ENCODE results near the gene STARD3. TPM values are rescaled to one million over a fixed set of nuclear protein-coding genes. Genes with fewer than 3 reads are reported as not detected.

The STARD3 gene
- total RNA-seq, 4 donors from 2014 or later, result 27.5 to 47.3 (median 38.6) TPM

DNA sequence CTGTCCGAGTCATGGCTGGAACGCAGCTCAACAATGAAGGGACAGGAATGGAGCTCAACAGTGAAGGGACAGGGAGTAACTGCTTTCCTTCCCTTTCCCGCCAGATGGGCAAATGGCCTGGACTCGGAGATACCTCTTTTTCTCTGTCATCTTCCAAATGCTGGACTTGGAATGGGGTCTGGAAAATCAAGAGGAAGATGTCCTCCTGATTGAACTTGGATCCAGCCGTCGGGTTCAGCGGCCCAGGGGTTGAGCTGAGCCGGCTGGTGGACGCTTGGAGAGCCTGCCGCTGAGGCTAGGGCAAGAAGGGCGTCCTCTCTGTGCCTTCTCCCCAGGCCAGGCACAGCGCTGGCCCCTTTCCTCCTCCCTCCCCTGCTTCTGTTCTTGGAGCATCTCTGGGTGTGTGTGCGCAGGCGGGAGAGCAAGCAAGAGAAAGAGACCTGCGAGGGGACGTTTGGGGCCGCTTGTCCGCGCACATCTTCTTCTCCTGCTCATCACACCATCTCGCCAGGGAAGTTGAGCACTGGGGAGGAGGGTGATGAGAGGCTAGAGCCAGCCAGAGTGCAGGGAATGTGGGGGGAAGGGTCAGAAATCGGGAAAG, 35.8 kb upstream of the STARD3 start:
- Histone ChIP-seq H3K36me3 (no peaks in the 10 kb centered on the region), H3K4me1 (peaks cover 36 to 62% (median 52%) of the 10 kb centered on the region in 4 donors), H3K27me3 (peaks cover 5 to 100% (median 96%) of the 10 kb centered on the region in 4 donors), H3K27ac (replicated peaks in 1 of 4) (no peak overlapping the region), H3K9me3 (no peaks in the 10 kb centered on the region), H3K4me3 (no peak overlapping the region)
- no peak for DNase-seq (ENCODE audit: extremely low spot score)
- WGBS, result 17% methylated on average over 13 of the region's 21 CpGs
- TF ChIP-seq POLR2A (IDR thresholded peaks at IDR 0.05; ENCODE audit: low read depth) (no peak), EP300 (IDR thresholded peaks at IDR 0.05) (no peak), POLR2AphosphoS5 (IDR thresholded peaks at IDR 0.05) (no peak)
- TF ChIP-seq, protein P1, sequence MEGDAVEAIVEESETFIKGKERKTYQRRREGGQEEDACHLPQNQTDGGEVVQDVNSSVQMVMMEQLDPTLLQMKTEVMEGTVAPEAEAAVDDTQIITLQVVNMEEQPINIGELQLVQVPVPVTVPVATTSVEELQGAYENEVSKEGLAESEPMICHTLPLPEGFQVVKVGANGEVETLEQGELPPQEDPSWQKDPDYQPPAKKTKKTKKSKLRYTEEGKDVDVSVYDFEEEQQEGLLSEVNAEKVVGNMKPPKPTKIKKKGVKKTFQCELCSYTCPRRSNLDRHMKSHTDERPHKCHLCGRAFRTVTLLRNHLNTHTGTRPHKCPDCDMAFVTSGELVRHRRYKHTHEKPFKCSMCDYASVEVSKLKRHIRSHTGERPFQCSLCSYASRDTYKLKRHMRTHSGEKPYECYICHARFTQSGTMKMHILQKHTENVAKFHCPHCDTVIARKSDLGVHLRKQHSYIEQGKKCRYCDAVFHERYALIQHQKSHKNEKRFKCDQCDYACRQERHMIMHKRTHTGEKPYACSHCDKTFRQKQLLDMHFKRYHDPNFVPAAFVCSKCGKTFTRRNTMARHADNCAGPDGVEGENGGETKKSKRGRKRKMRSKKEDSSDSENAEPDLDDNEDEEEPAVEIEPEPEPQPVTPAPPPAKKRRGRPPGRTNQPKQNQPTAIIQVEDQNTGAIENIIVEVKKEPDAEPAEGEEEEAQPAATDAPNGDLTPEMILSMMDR (IDR thresholded peaks at IDR 0.05), result no peak
- intact Hi-C loops (cut with DNase I), result no loop called here

DNA sequence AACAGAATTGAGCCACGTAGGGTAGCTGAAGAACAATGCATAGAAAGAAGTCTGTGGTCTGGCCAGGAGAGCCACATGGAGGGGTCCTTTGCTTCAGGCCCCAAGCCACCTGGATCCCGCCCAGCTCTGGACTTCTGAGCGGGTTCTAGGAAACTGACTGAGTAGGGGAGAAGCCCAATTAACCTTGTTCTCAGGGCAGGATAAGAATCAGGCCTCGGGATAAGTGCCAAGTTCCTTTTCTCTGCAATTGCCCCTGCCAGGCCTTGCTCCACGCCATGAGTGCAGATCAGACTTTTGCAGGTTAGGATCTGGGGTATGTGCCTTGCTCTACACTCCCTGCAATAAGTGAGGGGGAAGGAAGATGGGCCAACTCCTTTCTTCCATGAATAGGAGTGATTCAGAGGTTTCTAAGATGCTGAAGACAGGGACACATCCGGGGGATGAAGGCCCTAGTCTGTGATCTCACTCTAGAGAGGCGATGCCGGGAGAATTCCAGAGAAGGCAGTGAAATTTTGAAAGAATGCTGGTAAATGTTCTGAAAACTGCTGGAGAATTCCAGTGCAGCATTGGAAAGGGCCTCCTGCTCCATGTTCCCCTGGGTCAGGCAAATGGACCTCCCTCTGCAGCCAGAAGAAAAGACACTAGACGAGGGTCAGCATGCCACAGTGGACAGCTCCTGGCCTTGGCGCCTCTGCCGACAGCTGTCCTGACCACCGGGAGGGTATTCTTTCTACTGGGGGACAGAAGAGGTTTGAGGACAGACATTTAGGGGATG, 35.0 kb upstream of the STARD3 start:
- no peaks in the 10 kb centered on the region for H3K9me3 ChIP-seq
- TF ChIP-seq, protein P1 (IDR thresholded peaks at IDR 0.05), result no peak
- TF ChIP-seq POLR2AphosphoS5 (IDR thresholded peaks at IDR 0.05), result no peak
- TF ChIP-seq EP300 (IDR thresholded peaks at IDR 0.05), result no peak
- no peak for TF ChIP-seq POLR2A (IDR thresholded peaks at IDR 0.05; ENCODE audit: low read depth)
- 38% methylated on average over 10 of the region's 12 CpGs for WGBS
- no peak overlapping the region for H3K27ac ChIP-seq (replicated peaks in 1 of 4)
- H3K36me3 ChIP-seq, result no peaks in the 10 kb centered on the region
- no peak for DNase-seq (ENCODE audit: extremely low spot score)
- peaks cover 44 to 64% (median 55%) of the 10 kb centered on the region in 4 donors for H3K4me1 ChIP-seq
- no peak overlapping the region for H3K4me3 ChIP-seq
- intact Hi-C loops (cut with DNase I), result no loop called here
- peaks cover 7 to 100% (median 96%) of the 10 kb centered on the region in 4 donors for H3K27me3 ChIP-seq

DNA sequence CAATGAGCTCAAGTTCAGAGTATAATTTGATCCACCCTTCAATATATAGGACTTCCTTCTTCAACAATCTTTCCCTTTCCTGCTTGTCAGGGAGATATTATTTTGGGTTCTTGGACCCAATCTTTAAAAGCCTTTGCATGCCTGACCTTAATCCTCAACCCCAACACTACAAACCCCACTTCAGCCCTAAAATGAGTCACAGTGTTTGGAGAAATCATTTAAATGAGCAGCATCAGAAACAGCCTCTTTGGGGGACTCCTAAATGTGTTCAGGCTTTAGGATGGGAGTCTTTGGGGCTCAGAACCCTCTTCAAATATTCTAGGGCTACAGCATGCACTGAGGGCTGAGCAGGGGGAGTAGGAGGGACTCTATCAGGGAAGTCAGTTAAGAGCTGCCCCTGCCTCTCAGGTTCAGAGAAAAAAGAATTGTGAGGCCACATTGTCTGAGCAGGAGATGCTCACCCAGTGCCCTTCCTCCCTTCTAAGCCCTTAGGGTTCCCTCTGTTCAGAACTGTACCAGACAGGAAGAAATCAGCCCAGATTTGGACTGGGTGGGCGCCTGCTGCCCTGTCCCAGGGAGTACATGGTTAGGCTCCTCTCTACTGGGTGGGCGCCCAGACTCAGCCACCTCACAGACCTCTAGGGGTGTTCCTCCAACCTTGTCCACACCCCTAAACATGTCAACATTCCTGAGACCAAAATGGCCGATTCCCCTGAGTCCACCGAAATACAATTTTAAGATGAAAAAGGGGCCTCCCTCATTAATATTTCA, 34.2 kb upstream of the STARD3 start:
- no peaks in the 10 kb centered on the region for H3K36me3 ChIP-seq
- no peak overlapping the region for H3K4me3 ChIP-seq
- no peak for TF ChIP-seq POLR2AphosphoS5 (IDR thresholded peaks at IDR 0.05)
- no peak for TF ChIP-seq POLR2A (IDR thresholded peaks at IDR 0.05; ENCODE audit: low read depth)
- no peak for TF ChIP-seq EP300 (IDR thresholded peaks at IDR 0.05)
- TF ChIP-seq, protein P1 (IDR thresholded peaks at IDR 0.05), result no peak
- H3K27ac ChIP-seq (replicated peaks in 1 of 4), result no peak overlapping the region
- intact Hi-C loops (cut with DNase I), result no loop called here
- H3K9me3 ChIP-seq, result no peaks in the 10 kb centered on the region
- 54% methylated on average over 4 of the region's 4 CpGs for WGBS
- DNase-seq (ENCODE audit: extremely low spot score), result no peak
- H3K4me1 ChIP-seq, result peaks cover 46 to 65% (median 59%) of the 10 kb centered on the region in 4 donors
- H3K27me3 ChIP-seq, result peaks cover 7 to 100% (median 96%) of the 10 kb centered on the region in 4 donors

DNA sequence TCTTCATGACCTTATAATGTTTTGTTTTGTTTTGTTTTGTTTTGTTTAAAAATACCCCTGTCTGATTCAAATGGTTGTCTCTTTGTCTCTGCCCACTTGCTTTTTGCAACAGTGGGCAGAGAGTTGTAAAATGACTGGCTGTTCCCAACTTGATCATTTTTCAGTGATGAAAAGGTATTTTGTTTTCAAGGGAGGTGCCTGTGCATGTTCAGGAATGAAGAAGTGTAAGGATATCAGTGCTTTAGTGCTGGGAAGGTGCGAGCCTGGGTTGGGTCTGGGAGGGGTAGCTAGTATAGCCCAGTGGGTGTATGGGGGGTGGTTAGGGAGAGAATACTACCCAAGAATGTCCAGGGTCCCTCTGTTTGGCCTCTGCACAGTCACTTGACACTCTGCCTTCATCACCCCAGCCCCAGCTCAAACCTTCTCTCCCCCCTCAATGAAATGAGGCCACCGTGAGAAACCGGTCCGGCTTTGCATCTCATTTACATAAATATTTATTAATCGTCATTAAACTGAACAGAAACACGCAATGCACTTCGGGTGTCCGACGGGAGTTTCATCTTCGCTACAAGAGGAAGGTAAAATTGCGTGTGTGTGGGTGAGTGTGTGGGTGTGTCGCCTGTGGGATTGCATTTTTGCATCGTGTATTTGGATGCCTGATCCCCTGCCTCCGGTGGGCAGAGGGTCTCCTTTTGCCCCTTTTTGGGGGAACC, 33.5 kb upstream of the STARD3 start:
- no peak overlapping the region for H3K27ac ChIP-seq (replicated peaks in 1 of 4)
- H3K4me1 ChIP-seq, result peaks cover 45 to 65% (median 57%) of the 10 kb centered on the region in 4 donors
- 8% methylated on average over 13 of the region's 14 CpGs for WGBS
- intact Hi-C loops (cut with DNase I), result no loop called here
- no peak for TF ChIP-seq POLR2AphosphoS5 (IDR thresholded peaks at IDR 0.05)
- TF ChIP-seq POLR2A (IDR thresholded peaks at IDR 0.05; ENCODE audit: low read depth), result no peak
- TF ChIP-seq, protein P1 (IDR thresholded peaks at IDR 0.05), result no peak
- no peak for TF ChIP-seq EP300 (IDR thresholded peaks at IDR 0.05)
- no peak for DNase-seq (ENCODE audit: extremely low spot score)
- H3K36me3 ChIP-seq, result no peaks in the 10 kb centered on the region
- no peaks in the 10 kb centered on the region for H3K9me3 ChIP-seq
- no peak overlapping the region for H3K4me3 ChIP-seq
- peaks cover 6 to 100% (median 96%) of the 10 kb centered on the region in 4 donors for H3K27me3 ChIP-seq

Data from esophagus muscularis mucosa (tissue), 4 donors.